ENCODE data around the gene ANKRD6. TPM values are rescaled to one million over a fixed set of nuclear protein-coding genes. Genes with fewer than 3 reads are reported as not detected.

Gene ANKRD6
- total and polyA plus RNA-seq, 2 donors (not counting 3 experiments of a cell fraction or from before 2014, with no cell fraction given) = 3.4 to 9.6 TPM

DNA sequence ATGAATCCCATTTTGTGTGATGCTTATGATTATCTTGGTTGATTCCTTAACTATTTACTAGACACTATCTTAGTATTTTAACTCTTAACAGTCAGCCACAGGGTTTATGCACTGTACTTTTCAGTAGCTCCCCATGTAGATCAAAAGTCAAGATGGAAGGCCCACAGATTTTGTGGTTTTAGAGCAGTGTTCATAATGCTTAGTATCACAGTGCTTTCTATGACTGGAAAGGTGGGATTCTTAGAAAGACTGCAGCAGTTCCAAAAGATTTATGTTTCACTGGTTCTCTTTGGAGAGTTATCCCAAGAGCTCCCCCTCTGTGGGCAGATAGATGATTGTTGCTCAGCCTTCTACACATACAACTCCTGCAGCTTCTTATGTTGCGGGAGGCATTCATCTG, 34.5 kb downstream of the ANKRD6 start:
- dilution Hi-C loops (cut with MboI; ENCODE audit: extremely low pct_ligation_motif_present, low sequenced_read_pairs) = no loop called here

More for the DNA sequence above, 34.5 kb downstream of the ANKRD6 start:
- intact Hi-C loops (cut with micrococcal nuclease) = no loop called here
- Histone ChIP-seq H3K4me1 (ENCODE audit: control insufficient read depth, extremely low read depth, insufficient read depth, low read length) (no peaks in the 10 kb centered on the region), H3K4me3 (replicated peaks in 1 of 3; ENCODE audit: insufficient read depth in 1 of 3, low read depth in 1 of 3, low read length in 3 of 3) (no peak overlapping the region), H3K27me3 (ENCODE audit: control insufficient read depth in 2 of 2, insufficient read depth in 2 of 2, low read length in 2 of 2) (peaks cover 0 to 3% of the 10 kb centered on the region in 2 experiments), H3K27ac (ENCODE audit: insufficient read depth, low read depth, low read length) (no peak overlapping the region), H3K4me2 (ENCODE audit: insufficient read depth, low read length) (no peak overlapping the region), H4K20me1 (replicated peaks; ENCODE audit: control insufficient read depth, extremely low read depth, insufficient read depth, low read length) (no peaks in the 10 kb centered on the region), H3K79me2 (ENCODE audit: control insufficient read depth, insufficient read depth, low read length) (no peaks in the 10 kb centered on the region), H3K36me3 (ENCODE audit: control insufficient read depth in 2 of 2, extremely low read depth in 1 of 2, insufficient read depth in 2 of 2, low read length in 2 of 2) (no peaks in the 10 kb centered on the region), H3K9ac (replicated peaks; ENCODE audit: extremely low read depth, insufficient read depth, low read length) (no peak overlapping the region), H3K9me1 (replicated peaks; ENCODE audit: control insufficient read depth, extremely low read depth, insufficient read depth, low read length) (no peaks in the 10 kb centered on the region), H2AFZ (ENCODE audit: low read depth, low read length) (no peak overlapping the region), H3K9me3 (replicated peaks; ENCODE audit: control insufficient read depth, insufficient read depth, low read length) (no peaks in the 10 kb centered on the region)
- POLR2A ChIA-PET = no interaction called here
- CTCF ChIA-PET = no interaction called here
- DNase-seq (ENCODE audit: low read depth, low spot score) (no peak), FAIRE-seq (no peak)
- no TSS peak for BruUV-seq (replicated peaks)
- no peak for TF ChIP-seq JUN (IDR thresholded peaks at IDR 0.05; ENCODE audit: borderline replicate concordance, insufficient read depth, insufficient read length, low read depth)
- TF ChIP-seq GATA2 (IDR thresholded peaks at IDR 0.05; ENCODE audit: insufficient read depth, insufficient read length, low read depth, low read length) = no peak
- TF ChIP-seq, protein P1, sequence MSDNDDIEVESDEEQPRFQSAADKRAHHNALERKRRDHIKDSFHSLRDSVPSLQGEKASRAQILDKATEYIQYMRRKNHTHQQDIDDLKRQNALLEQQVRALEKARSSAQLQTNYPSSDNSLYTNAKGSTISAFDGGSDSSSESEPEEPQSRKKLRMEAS (IDR thresholded peaks at IDR 0.05; ENCODE audit: insufficient read depth, insufficient read length) = no peak
- TF ChIP-seq MYC (IDR thresholded peaks at IDR 0.05; ENCODE audit: low read depth, low read length) = no peak
- TF ChIP-seq, protein P2, sequence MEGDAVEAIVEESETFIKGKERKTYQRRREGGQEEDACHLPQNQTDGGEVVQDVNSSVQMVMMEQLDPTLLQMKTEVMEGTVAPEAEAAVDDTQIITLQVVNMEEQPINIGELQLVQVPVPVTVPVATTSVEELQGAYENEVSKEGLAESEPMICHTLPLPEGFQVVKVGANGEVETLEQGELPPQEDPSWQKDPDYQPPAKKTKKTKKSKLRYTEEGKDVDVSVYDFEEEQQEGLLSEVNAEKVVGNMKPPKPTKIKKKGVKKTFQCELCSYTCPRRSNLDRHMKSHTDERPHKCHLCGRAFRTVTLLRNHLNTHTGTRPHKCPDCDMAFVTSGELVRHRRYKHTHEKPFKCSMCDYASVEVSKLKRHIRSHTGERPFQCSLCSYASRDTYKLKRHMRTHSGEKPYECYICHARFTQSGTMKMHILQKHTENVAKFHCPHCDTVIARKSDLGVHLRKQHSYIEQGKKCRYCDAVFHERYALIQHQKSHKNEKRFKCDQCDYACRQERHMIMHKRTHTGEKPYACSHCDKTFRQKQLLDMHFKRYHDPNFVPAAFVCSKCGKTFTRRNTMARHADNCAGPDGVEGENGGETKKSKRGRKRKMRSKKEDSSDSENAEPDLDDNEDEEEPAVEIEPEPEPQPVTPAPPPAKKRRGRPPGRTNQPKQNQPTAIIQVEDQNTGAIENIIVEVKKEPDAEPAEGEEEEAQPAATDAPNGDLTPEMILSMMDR (IDR thresholded peaks at IDR 0.05; ENCODE audit: extremely low read depth in 1 of 2, insufficient read depth in 1 of 2, low read depth in 1 of 2, low read length in 2 of 2) = no peak
- TF ChIP-seq POLR2AphosphoS5 (IDR thresholded peaks at IDR 0.05; ENCODE audit: insufficient read depth, low read depth, low read length) = no peak
- no peak for TF ChIP-seq EZH2 (IDR thresholded peaks at IDR 0.05; ENCODE audit: borderline replicate concordance, low read depth, low read length, severe bottlenecking)
- no peak for TF ChIP-seq POLR2A (IDR thresholded peaks at IDR 0.05; ENCODE audit: low read depth, low read length)
- TF ChIP-seq FOS (IDR thresholded peaks at IDR 0.05; ENCODE audit: borderline replicate concordance, insufficient read depth, low read length) = no peak
